HCT116 (cell line): Measurements from ENCODE around the gene TBC1D22B.

Source experiments
- CTCF ChIP-seq, 3 experiments: fragments of 200-600 bp in 1 of 3; sonication (generic) in 1 of 3; IDR thresholded peaks in 2 of 3; conservative IDR thresholded peaks in 1 of 3; 2 replicates each; pipeline ENCODE4 v1.5.1; 2012 to 2017; ENCODE audit warnings: low read depth in 2 of 3, low read length in 2 of 3, antibody characterized with exemption in 1 of 3, borderline replicate concordance in 1 of 3, control low read depth in 1 of 3, mild to moderate bottlenecking in 1 of 3, mixed read lengths in 1 of 3, mixed run types in 1 of 3, moderate library complexity in 1 of 3; ENCODE audit not compliant: insufficient read depth in 1 of 3
- EZH2 ChIP-seq: fragments of 200-600 bp; sonication (generic); IDR thresholded peaks from 2 replicates; pipeline ENCODE4 v1.6.1; 2017; ENCODE audit warnings: antibody characterized with exemption, mixed run types
- EZH2phosphoT487 ChIP-seq: fragments of 200-600 bp; IDR thresholded peaks from 2 replicates; pipeline ENCODE4 v1.6.1; 2018; ENCODE audit warnings: antibody characterized with exemption, borderline replicate concordance
- FOSL1 ChIP-seq: IDR thresholded peaks from 2 replicates; pipeline ENCODE4 v1.6.1; 2012; ENCODE audit warnings: low read depth
- POLR2A ChIP-seq: IDR thresholded peaks from 2 replicates; pipeline ENCODE4 v1.7.0; 2011; ENCODE audit warnings: borderline replicate concordance; ENCODE audit not compliant: insufficient read depth, insufficient read length; ENCODE audit errors: extremely low read depth
- REST ChIP-seq: IDR thresholded peaks from 2 replicates; pipeline ENCODE4 v1.6.1; 2012; ENCODE audit warnings: low read depth

DNA sequence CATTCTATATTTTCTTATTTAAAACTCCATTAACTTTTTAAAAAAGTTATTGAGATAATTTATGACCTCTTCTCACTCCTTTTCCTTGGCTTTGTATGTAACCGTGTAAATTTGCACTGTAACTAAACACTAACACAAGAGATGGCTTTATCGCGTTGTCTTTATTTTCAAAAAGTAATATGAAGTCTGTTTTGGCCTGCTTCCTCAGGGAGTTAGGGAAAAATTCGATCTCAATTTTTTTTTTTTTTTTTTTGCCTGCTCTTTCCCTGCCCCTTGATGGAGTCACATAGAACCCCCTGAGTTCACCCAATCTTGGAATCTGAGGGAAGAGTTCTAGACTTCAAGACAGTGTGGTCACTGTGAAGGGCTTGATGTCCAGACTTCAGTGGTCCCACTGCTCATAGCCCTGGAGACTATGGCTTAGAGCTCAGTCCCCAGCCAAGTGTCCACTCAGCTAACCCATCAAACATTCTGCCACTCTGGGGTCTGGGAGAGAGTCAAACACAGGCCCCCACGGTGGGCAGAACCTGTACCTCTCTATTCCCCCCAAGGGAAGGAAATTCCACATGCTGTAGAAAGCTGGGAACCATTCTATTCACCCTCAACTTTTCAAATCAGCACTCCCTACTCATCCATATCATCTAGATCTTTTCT lies 15.7 kb upstream of the TBC1D22B start:
- TF ChIP-seq EZH2 (no peak), CTCF (IDR thresholded peaks at IDR 0.05 in 2 of 3, conservative IDR thresholded peaks at IDR 0.05 in 1 of 3; ENCODE audit: borderline replicate concordance in 1 of 3, insufficient read depth in 1 of 3, low read depth in 2 of 3, low read length in 2 of 3) (no peak), POLR2A (no peak), FOSL1 (no peak), EZH2phosphoT487 (no peak), REST (no peak)
